Endodermal cell (in vitro differentiated cells): Measurements from ENCODE around the gene PHLPP1. TPM values are rescaled to one million over a fixed set of nuclear protein-coding genes. Genes with fewer than 3 reads are reported as not detected.

ENCODE experiments used
- DNase-seq: peaks from one replicate; pipeline ENCODE4 v3.0.0-alpha.2; 2017
- H3K27ac ChIP-seq: 2 replicates; pipeline ENCODE4 v1.5.1; 2013; ENCODE audit warnings: mild to moderate bottlenecking, low read depth, low read length, moderate library complexity
- H3K27me3 ChIP-seq: 2 replicates; pipeline ENCODE4 v1.6.1; 2013; ENCODE audit warnings: mild to moderate bottlenecking, low read length, moderate library complexity; ENCODE audit not compliant: insufficient read depth, control insufficient read depth, poor library complexity, severe bottlenecking
- H3K36me3 ChIP-seq: 2 replicates; pipeline ENCODE4 v1.7.0; 2013; ENCODE audit warnings: mild to moderate bottlenecking, low read length, moderate library complexity; ENCODE audit not compliant: control insufficient read depth, insufficient read depth
- H3K4me1 ChIP-seq: one replicate; pipeline ENCODE4 v1.7.0; 2013; ENCODE audit warnings: low read length; ENCODE audit not compliant: control insufficient read depth, insufficient read depth
- H3K4me3 ChIP-seq: 2 replicates; pipeline ENCODE4 v1.5.1; 2013; ENCODE audit warnings: mild to moderate bottlenecking, low read length, moderate library complexity
- H3K9ac ChIP-seq: 2 replicates; pipeline ENCODE4 v1.6.1; 2013; ENCODE audit warnings: mild to moderate bottlenecking, low read length, moderate library complexity; ENCODE audit not compliant: poor library complexity, severe bottlenecking; ENCODE audit errors: extremely low read depth
- H3K9me3 ChIP-seq: 2 replicates; pipeline ENCODE4 v1.6.1; 2013; ENCODE audit warnings: mild to moderate bottlenecking, low read length, moderate library complexity; ENCODE audit not compliant: control insufficient read depth
- H3K27ac Mint-ChIP-seq: 2 replicates; pipeline ENCODE4 v1.8.0; 2020; ENCODE audit warnings: mixed read lengths
- H3K27me3 Mint-ChIP-seq: 2 replicates; pipeline ENCODE4 v1.8.0; 2021; ENCODE audit warnings: mild to moderate bottlenecking, mixed read lengths; ENCODE audit not compliant: insufficient read depth
- H3K36me3 Mint-ChIP-seq: 2 replicates; pipeline ENCODE4 v1.8.0; 2020; ENCODE audit warnings: low read depth, mixed read lengths
- H3K4me1 Mint-ChIP-seq: 2 replicates; pipeline ENCODE4 v1.8.0; 2020; ENCODE audit warnings: mixed read lengths
- H3K4me3 Mint-ChIP-seq: 2 replicates; pipeline ENCODE4 v1.8.0; 2020; ENCODE audit warnings: mild to moderate bottlenecking, moderate library complexity, mixed read lengths
- H3K9me3 Mint-ChIP-seq: 2 replicates; pipeline ENCODE4 v1.8.0; 2020; ENCODE audit warnings: mild to moderate bottlenecking, mixed read lengths
- WGBS, 2 experiments: methylation state at CpG; one replicate each; pipeline versions ENCODE4 v1.1.5 to v1.1.7; 2013; ENCODE audit warnings: missing lambda C conversion rate in 2 of 2, mixed read lengths in 1 of 2; ENCODE audit not compliant: insufficient coverage in 1 of 2, insufficient read length in 1 of 2; 5-methylcytosine and 5-hydroxymethylcytosine counted together
- total RNA-seq, 2 donors: library from RNA; stranded (reverse); fragmentation: NEBNext Ultra II Directional in 1 of 2; extraction: Animal tissue kit (Norgen Biotek cat#: 25700) in 1 of 2; gene quantifications; 2 replicates in 1 of 2; 3 replicates in 1 of 2; pipeline ENCODE4 v1.2.1, GENCODE V29; 2021
- TF ChIP-seq, protein P1 (sequence below): fragments of 200-600 bp; sonication (generic); conservative IDR thresholded peaks from 2 replicates; pipeline ENCODE4 v1.5.0; 2021; ENCODE audit warnings: antibody characterized with exemption, mild to moderate bottlenecking

Gene PHLPP1
- total RNA-seq, 2 donors from 2014 or later, result 19.8 to 28.1 TPM

DNA sequence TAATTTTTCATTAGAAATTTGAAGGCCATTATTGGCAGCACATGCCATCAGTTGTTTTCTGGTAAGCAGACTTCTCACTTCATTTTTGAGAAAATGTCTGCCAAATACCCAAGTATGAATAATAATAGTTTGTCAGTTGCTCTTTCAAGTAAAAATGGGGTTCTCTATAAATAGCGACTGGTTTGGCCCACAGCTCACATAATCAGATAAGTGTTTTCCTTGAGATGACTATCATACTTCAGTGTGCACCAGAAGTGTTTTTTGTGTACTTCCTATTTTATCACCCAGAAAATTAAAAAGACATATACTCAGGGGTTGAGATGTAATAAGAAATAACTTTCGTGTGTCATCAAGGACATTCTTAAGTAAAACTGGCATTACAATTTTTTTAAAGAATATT is 147.1 kb downstream of the PHLPP1 start:
- no peaks in the 10 kb centered on the region for H3K27me3 Mint-ChIP-seq
- Histone ChIP-seq H3K27me3 (no peaks in the 10 kb centered on the region), H3K9ac (no peak overlapping the region), H3K36me3 (no peaks in the 10 kb centered on the region), H3K4me3 (no peak overlapping the region), H3K27ac (no peak overlapping the region), H3K4me1 (no peaks in the 10 kb centered on the region), H3K9me3 (no peaks in the 10 kb centered on the region)
- no peak overlapping the region for H3K27ac Mint-ChIP-seq
- WGBS, 2 experiments, result 86 to 92% methylated on average over 1 to 2 of the region's 2 CpGs
- H3K4me3 Mint-ChIP-seq, result no peak overlapping the region
- peaks cover 27% of the 10 kb centered on the region for H3K36me3 Mint-ChIP-seq
- TF ChIP-seq, protein P1, sequence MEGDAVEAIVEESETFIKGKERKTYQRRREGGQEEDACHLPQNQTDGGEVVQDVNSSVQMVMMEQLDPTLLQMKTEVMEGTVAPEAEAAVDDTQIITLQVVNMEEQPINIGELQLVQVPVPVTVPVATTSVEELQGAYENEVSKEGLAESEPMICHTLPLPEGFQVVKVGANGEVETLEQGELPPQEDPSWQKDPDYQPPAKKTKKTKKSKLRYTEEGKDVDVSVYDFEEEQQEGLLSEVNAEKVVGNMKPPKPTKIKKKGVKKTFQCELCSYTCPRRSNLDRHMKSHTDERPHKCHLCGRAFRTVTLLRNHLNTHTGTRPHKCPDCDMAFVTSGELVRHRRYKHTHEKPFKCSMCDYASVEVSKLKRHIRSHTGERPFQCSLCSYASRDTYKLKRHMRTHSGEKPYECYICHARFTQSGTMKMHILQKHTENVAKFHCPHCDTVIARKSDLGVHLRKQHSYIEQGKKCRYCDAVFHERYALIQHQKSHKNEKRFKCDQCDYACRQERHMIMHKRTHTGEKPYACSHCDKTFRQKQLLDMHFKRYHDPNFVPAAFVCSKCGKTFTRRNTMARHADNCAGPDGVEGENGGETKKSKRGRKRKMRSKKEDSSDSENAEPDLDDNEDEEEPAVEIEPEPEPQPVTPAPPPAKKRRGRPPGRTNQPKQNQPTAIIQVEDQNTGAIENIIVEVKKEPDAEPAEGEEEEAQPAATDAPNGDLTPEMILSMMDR, result no peak
- H3K4me1 Mint-ChIP-seq, result peaks cover 11% of the 10 kb centered on the region
- DNase-seq, result no peak
- H3K9me3 Mint-ChIP-seq, result no peaks in the 10 kb centered on the region

DNA sequence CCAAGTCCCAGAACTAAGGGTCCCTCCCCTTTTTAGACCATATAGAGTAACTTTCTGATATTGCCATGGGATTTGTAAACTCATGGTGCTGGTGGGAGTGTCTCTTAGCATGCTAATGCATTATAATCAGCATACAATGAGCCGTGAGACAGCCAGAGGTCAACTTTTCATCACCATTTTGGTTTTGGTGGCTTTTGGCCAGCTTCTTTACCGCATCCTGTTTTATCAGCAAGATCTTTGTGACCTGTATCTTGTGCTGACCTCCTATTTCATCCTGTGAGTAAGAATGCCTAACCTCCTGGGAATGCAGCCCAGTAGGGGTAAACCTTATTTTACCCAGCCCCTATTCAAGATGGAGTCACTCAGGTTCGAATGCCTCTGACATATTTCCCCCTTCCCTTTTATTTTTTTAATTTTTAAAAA is 148.2 kb downstream of the PHLPP1 start:
- Mint-ChIP-seq H3K4me3 (no peak overlapping the region), H3K36me3 (peaks cover 29% of the 10 kb centered on the region), H3K4me1 (peaks cover 5% of the 10 kb centered on the region), H3K27me3 (no peaks in the 10 kb centered on the region), H3K9me3 (no peaks in the 10 kb centered on the region), H3K27ac (no peak overlapping the region)
- TF ChIP-seq, protein P1, result no peak
- Histone ChIP-seq H3K4me3 (no peak overlapping the region), H3K9ac (no peak overlapping the region), H3K27ac (no peak overlapping the region), H3K4me1 (no peaks in the 10 kb centered on the region), H3K27me3 (no peaks in the 10 kb centered on the region), H3K9me3 (no peaks in the 10 kb centered on the region), H3K36me3 (no peaks in the 10 kb centered on the region)
- no peak for DNase-seq
- WGBS, 2 experiments, result 83 to 92% methylated on average over 2 of the region's 3 CpGs

DNA sequence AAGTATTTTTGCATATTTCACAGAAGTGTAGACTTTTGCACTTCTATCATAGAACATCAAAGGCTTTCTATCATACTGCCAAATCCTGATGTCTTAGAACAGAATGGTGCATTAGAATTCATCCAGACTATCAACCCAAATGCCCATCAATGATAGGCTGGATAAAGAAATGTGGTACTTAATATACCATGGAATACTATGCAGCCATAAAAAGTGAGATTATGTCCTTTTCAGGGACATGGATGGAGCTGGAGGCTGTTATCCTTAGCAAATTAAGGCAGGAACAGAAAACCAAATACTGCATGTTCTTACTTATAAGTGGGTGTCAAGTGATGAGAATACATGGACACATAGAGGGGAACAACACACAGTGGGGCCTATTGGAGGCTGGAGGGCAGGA is 150.2 kb downstream of the PHLPP1 start:
- Histone ChIP-seq H3K9ac (no peak overlapping the region), H3K27me3 (no peaks in the 10 kb centered on the region), H3K27ac (no peak overlapping the region), H3K4me3 (no peak overlapping the region), H3K9me3 (no peaks in the 10 kb centered on the region), H3K36me3 (no peaks in the 10 kb centered on the region), H3K4me1 (no peaks in the 10 kb centered on the region)
- Mint-ChIP-seq H3K9me3 (no peaks in the 10 kb centered on the region), H3K36me3 (peaks cover 29% of the 10 kb centered on the region), H3K27ac (no peak overlapping the region), H3K27me3 (no peaks in the 10 kb centered on the region), H3K4me1 (peaks cover under 1% of the 10 kb centered on the region), H3K4me3 (no peak overlapping the region)
- DNase-seq, result no peak
- TF ChIP-seq, protein P1, result no peak
